Panc1 (cell line): Measurements from ENCODE around the gene TRPM1. TPM values are rescaled to one million over a fixed set of nuclear protein-coding genes. Genes with fewer than 3 reads are reported as not detected.
"Not testable (repeated sequence)": the region's sequence is repeated elsewhere in the genome, so short reads cannot be mapped to it uniquely, and the experiment has no call there.

ENCODE experiments used
- ATAC-seq: fragments of 200-7000 bp; cut with Tn5 transposase; 2 replicates; pipeline ENCODE4 v1.9.1; 2020; ENCODE audit warnings: mild to moderate bottlenecking, moderate library complexity
- BruUV-seq: library from RNA; stranded (reverse); fragments of 400-500 nt; replicated peaks from 2 replicates; lab custom pipeline; 2021; lab: Mats Ljungman, UMichigan
- CTCF ChIA-PET: fragments of 300-600 bp; sonication (Branson Sonifier 250); formaldehyde crosslinking; loops from one replicate; lab custom pipeline; 2022; ENCODE audit warnings: antibody characterized with exemption; lab: Charles Lee
- POLR2A ChIA-PET: fragments of 300-600 bp; sonication (Branson Sonifier 250); formaldehyde crosslinking; loops from one replicate; lab custom pipeline; 2022; ENCODE audit warnings: antibody characterized with exemption; lab: Charles Lee
- DNase-seq: peaks from one replicate; pipeline ENCODE4 v3.0.0-alpha.2; 2010; ENCODE audit warnings: low read depth, low spot score
- H3K27ac ChIP-seq: 2 replicates; pipeline ENCODE4 v1.5.1; 2011; ENCODE audit warnings: mild to moderate bottlenecking, low read length, inconsistent platforms
- H3K27me3 ChIP-seq: fragments of 200-500 bp; sonication (Bioruptor generic); 2 replicates; pipeline ENCODE4 v1.6.0; 2014; ENCODE audit warnings: low read length, inconsistent platforms; ENCODE audit not compliant: control insufficient read depth, insufficient read depth
- H3K36me3 ChIP-seq: fragments of 200-500 bp; sonication (Bioruptor generic); 2 replicates; pipeline ENCODE4 v1.5.1; 2014; ENCODE audit warnings: inconsistent platforms, mild to moderate bottlenecking, low read length, moderate library complexity; ENCODE audit not compliant: control insufficient read depth, insufficient read depth
- H3K4me1 ChIP-seq: 2 replicates; pipeline ENCODE4 v1.5.1; 2011; ENCODE audit warnings: inconsistent platforms, mild to moderate bottlenecking, low read length, moderate library complexity; ENCODE audit not compliant: control insufficient read depth, insufficient read depth
- H3K4me3 ChIP-seq, 2 experiments: 2 replicates each; pipeline ENCODE4 v1.5.1; 2011 to 2012; ENCODE audit warnings: low read depth in 2 of 2, low read length in 2 of 2, mild to moderate bottlenecking in 2 of 2, inconsistent platforms in 1 of 2, moderate library complexity in 1 of 2
- H3K9me3 ChIP-seq: fragments of 200-500 bp; sonication (Bioruptor generic); 2 replicates; pipeline ENCODE4 v1.5.1; 2014; ENCODE audit warnings: low read depth, mild to moderate bottlenecking, inconsistent platforms, low read length, moderate library complexity; ENCODE audit not compliant: control insufficient read depth, insufficient read depth
- POLR2AphosphoS5 ChIP-seq: IDR thresholded peaks from 2 replicates; pipeline ENCODE4 v1.6.1; 2012; ENCODE audit warnings: mild to moderate bottlenecking, low read depth, low read length, moderate library complexity
- SIN3A ChIP-seq: IDR thresholded peaks from 2 replicates; pipeline ENCODE4 v1.6.1; 2012; ENCODE audit warnings: low read depth, mild to moderate bottlenecking, low read length, moderate library complexity, borderline replicate concordance; ENCODE audit not compliant: insufficient read depth
- TCF7L2 ChIP-seq: IDR thresholded peaks from 2 replicates; pipeline ENCODE4 v1.6.1; 2011; ENCODE audit warnings: mild to moderate bottlenecking, low read depth, low read length, inconsistent platforms
- in situ Hi-C: cut with HindIII; loops from 2 replicates; pipeline ENCODE4 v1.10.0; 2016; ENCODE audit warnings: low sequenced_read_pairs, low pct_unique_long_range_greater_than_20kb
- intact Hi-C: fragments of 100-400 bp; cut with micrococcal nuclease; formaldehyde crosslinking; loops from one replicate; pipeline ENCODE4 v1.10.0; 2022; ENCODE audit not compliant: unreplicated experiment
- total RNA-seq: library from RNA; stranded (reverse); gene quantifications from one replicate; pipeline ENCODE4 v1.2.1, GENCODE V29; 2021; ENCODE audit not compliant: unreplicated experiment
- TF ChIP-seq, protein P1 (sequence below), 2 experiments: IDR thresholded peaks; 2 replicates each; pipeline ENCODE4 v1.6.1; 2011 to 2012; ENCODE audit warnings: low read depth in 2 of 2, control low read depth in 1 of 2, low read length in 1 of 2, mild to moderate bottlenecking in 1 of 2, moderate library complexity in 1 of 2; ENCODE audit not compliant: insufficient read depth in 1 of 2
- TF ChIP-seq, protein P2 (sequence below): fragments of 450-650 bp; IDR thresholded peaks from 2 replicates; pipeline ENCODE4 v1.5.1; 2017; ENCODE audit warnings: mild to moderate bottlenecking

Gene TRPM1
- total RNA-seq, 1 experiment from 2014 or later: not detected

DNA sequence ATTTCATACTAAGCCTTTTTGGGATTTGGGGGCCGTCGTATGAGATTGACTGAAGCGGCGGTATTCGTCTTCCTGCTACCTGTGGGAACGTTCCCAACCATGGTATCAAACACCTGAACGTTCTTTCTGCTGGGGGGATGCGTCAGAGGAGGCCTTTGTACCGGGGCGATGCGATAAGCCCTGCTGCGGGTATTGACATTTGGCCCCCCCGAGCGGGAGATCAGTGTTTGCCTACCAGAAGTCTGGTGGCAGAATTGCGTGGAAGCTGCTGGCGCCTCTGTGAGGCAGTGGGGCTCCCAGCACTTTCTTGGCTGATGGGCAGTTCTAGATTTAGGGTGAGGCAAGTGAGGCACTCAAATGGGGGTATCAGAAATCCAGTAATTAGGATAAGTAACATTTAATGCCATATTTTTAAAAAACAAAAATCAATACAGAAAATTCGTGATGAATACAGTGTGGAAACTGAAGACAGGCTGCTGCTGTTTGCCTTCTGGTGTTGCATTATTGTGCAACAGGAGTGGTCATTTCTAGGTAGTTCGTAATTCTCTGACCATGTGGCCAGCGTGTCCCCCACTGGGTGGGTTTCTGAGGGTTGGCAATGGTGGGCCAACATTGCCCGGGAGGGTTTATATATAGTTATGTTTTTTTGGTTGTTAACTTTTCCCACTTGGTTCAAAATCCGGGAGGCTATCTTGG is 12.7 kb downstream of the TRPM1 start:
- no peak overlapping the region for H3K27ac ChIP-seq
- no peaks in the 10 kb centered on the region for H3K9me3 ChIP-seq
- H3K4me3 ChIP-seq: no peak overlapping the region
- no peak for ATAC-seq
- TF ChIP-seq, protein P1, sequence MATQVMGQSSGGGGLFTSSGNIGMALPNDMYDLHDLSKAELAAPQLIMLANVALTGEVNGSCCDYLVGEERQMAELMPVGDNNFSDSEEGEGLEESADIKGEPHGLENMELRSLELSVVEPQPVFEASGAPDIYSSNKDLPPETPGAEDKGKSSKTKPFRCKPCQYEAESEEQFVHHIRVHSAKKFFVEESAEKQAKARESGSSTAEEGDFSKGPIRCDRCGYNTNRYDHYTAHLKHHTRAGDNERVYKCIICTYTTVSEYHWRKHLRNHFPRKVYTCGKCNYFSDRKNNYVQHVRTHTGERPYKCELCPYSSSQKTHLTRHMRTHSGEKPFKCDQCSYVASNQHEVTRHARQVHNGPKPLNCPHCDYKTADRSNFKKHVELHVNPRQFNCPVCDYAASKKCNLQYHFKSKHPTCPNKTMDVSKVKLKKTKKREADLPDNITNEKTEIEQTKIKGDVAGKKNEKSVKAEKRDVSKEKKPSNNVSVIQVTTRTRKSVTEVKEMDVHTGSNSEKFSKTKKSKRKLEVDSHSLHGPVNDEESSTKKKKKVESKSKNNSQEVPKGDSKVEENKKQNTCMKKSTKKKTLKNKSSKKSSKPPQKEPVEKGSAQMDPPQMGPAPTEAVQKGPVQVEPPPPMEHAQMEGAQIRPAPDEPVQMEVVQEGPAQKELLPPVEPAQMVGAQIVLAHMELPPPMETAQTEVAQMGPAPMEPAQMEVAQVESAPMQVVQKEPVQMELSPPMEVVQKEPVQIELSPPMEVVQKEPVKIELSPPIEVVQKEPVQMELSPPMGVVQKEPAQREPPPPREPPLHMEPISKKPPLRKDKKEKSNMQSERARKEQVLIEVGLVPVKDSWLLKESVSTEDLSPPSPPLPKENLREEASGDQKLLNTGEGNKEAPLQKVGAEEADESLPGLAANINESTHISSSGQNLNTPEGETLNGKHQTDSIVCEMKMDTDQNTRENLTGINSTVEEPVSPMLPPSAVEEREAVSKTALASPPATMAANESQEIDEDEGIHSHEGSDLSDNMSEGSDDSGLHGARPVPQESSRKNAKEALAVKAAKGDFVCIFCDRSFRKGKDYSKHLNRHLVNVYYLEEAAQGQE (IDR thresholded peaks at IDR 0.05; ENCODE audit: insufficient read depth in 1 of 2, low read depth in 2 of 2, low read length in 1 of 2): no peak
- TF ChIP-seq TCF7L2: no peak
- TF ChIP-seq POLR2AphosphoS5: no peak
- TF ChIP-seq, protein P2, sequence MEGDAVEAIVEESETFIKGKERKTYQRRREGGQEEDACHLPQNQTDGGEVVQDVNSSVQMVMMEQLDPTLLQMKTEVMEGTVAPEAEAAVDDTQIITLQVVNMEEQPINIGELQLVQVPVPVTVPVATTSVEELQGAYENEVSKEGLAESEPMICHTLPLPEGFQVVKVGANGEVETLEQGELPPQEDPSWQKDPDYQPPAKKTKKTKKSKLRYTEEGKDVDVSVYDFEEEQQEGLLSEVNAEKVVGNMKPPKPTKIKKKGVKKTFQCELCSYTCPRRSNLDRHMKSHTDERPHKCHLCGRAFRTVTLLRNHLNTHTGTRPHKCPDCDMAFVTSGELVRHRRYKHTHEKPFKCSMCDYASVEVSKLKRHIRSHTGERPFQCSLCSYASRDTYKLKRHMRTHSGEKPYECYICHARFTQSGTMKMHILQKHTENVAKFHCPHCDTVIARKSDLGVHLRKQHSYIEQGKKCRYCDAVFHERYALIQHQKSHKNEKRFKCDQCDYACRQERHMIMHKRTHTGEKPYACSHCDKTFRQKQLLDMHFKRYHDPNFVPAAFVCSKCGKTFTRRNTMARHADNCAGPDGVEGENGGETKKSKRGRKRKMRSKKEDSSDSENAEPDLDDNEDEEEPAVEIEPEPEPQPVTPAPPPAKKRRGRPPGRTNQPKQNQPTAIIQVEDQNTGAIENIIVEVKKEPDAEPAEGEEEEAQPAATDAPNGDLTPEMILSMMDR: no peak
- TF ChIP-seq SIN3A: no peak
- no peaks in the 10 kb centered on the region for H3K36me3 ChIP-seq
- no peaks in the 10 kb centered on the region for H3K27me3 ChIP-seq
- intact Hi-C loops: no loop called here
- no TSS peak for BruUV-seq
- CTCF ChIA-PET: no interaction called here
- no peak for DNase-seq
- no peaks in the 10 kb centered on the region for H3K4me1 ChIP-seq
- POLR2A ChIA-PET: no interaction called here
- in situ Hi-C loops: no loop called here

DNA sequence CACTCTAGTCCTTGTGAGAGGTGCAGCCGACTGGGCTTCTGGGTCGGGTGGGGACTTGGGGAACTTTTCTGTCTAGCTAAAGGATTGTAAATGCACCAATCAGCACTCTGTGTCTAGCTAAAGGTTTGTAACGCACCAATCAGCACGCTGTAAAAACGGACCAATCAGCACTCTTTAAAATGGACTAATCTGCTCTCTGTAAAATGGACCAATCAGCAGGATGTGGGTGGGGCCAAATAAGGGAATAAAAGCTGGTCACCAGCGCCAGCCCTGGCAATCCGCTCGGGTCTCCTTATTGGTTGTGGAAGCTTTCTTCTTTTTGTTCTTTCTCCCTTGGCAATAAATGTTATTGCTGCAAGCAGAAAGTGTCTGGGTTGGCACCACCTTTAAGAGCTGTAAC is 13.5 kb downstream of the TRPM1 start:
- H3K4me1 ChIP-seq, BruUV-seq, intact Hi-C loops, DNase-seq, ATAC-seq, CTCF ChIA-PET, in situ Hi-C loops, H3K27me3 ChIP-seq, POLR2A ChIA-PET, H3K36me3 ChIP-seq, H3K4me3 ChIP-seq, H3K27ac ChIP-seq, H3K9me3 ChIP-seq: not testable (repeated sequence)

DNA sequence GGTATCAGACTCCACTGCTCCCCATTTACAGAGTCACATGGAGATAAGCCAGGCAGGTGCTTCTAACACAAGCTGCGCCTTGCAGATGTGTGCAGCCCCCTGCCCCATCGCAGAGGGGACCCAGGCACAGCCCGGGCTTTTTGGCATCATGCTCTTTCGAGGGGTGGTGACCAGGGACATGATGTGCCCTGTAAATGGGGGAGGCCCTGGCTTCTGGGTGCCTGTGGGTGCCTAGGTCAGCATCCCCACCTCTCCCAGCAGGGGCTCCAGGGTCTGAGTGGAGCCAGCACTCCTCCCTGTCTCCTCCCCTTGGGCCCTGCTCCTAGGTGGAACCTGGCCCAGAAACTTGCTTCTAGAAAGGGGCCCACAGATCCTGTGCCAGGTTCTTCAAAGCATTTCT is 15.2 kb downstream of the TRPM1 start:
- ATAC-seq: no peak
- no TSS peak for BruUV-seq
- Histone ChIP-seq H3K36me3 (no peaks in the 10 kb centered on the region), H3K4me1 (peaks cover 5% of the 10 kb centered on the region), H3K4me3 (no peak overlapping the region), H3K27ac (no peak overlapping the region), H3K27me3 (no peaks in the 10 kb centered on the region), H3K9me3 (no peaks in the 10 kb centered on the region)
- ChIA-PET CTCF (no interaction called here), POLR2A (no interaction called here)
- DNase-seq: no peak
- intact Hi-C loops (no loop called here), in situ Hi-C loops (no loop called here)
- TF ChIP-seq, protein P2: no peak
- TF ChIP-seq, protein P1 (IDR thresholded peaks at IDR 0.05; ENCODE audit: insufficient read depth in 1 of 2, low read depth in 2 of 2, low read length in 1 of 2): no peak
- TF ChIP-seq SIN3A: no peak
- no peak for TF ChIP-seq POLR2AphosphoS5
- no peak for TF ChIP-seq TCF7L2
